ENCODE measurements around the gene SH3PXD2A. TPM values are rescaled to one million over a fixed set of nuclear protein-coding genes. Genes with fewer than 3 reads are reported as not detected.

Gene SH3PXD2A
- total RNA-seq, 2 experiments from 2014 or later: 12.4 to 14.5 TPM

GRCh38 chr10:103695584-103696005 lies 159.8 kb downstream of the SH3PXD2A start:
- CTCF ChIA-PET: interaction anchor here (1.5 to 4.0 kb wide), 3 partner anchors 7 to 153 kb away, joined by 5 to 42 read pairs (median 8); no protein-coding TSS in a partner anchor
- DNase-seq: no peak
- H3K9me3 Mint-ChIP-seq (ENCODE audit: low read depth): no peaks in the 10 kb centered on the region
- no peaks in the 10 kb centered on the region for H3K36me3 Mint-ChIP-seq
- ATAC-seq: no peak
- no peaks in the 10 kb centered on the region for H3K27me3 Mint-ChIP-seq
- H3K4me1 Mint-ChIP-seq: peaks cover 47% of the 10 kb centered on the region
- no peak overlapping the region for H3K27ac Mint-ChIP-seq
- no peak overlapping the region for H3K4me3 Mint-ChIP-seq

- CTCF ChIA-PET: interaction anchor here (0.6 to 4.0 kb wide), 7 partner anchors 8 to 328 kb away, joined by 3 to 42 read pairs (median 6); no protein-coding TSS in a partner anchor
- Mint-ChIP-seq H3K4me3 (peak overlapping the region; percentile 80), H3K36me3 (no peaks in the 10 kb centered on the region), H3K9me3 (ENCODE audit: low read depth) (no peaks in the 10 kb centered on the region), H3K27me3 (no peaks in the 10 kb centered on the region), H3K4me1 (peaks cover 47% of the 10 kb centered on the region), H3K27ac (peak overlapping the region; percentile 72)
- ATAC-seq: no peak
- no peak for DNase-seq
These were observed 161.6 kb downstream of the SH3PXD2A start for GRCh38 chr10:103693812-103694205.

GRCh38 chr10:103692952-103693811 lies 162.2 kb downstream of the SH3PXD2A start:
- CTCF ChIA-PET: interaction anchor here (0.9 to 2.5 kb wide), 5 partner anchors 10 to 109 kb away, joined by 3 to 8 read pairs (median 6); no protein-coding TSS in a partner anchor

GRCh38 chr10:103692436-103692951 lies 162.9 kb downstream of the SH3PXD2A start:
- H3K27me3 Mint-ChIP-seq: peaks cover 2% of the 10 kb centered on the region
- H3K4me3 Mint-ChIP-seq: peak overlapping the region; percentile 60
- ATAC-seq (no peak), DNase-seq (no peak)
- no peak overlapping the region for H3K27ac Mint-ChIP-seq
- H3K9me3 Mint-ChIP-seq (ENCODE audit: low read depth): no peaks in the 10 kb centered on the region
- H3K4me1 Mint-ChIP-seq: peaks cover 47% of the 10 kb centered on the region
- no peaks in the 10 kb centered on the region for H3K36me3 Mint-ChIP-seq
- CTCF ChIA-PET: no interaction called here

More at GRCh38 chr10:103692952-103693811, 162.2 kb downstream of the SH3PXD2A start:
- ATAC-seq: peak; percentile 50
- Mint-ChIP-seq H3K27ac (peak overlapping the region; percentile 72), H3K27me3 (peaks cover 2% of the 10 kb centered on the region), H3K4me1 (peaks cover 47% of the 10 kb centered on the region), H3K4me3 (peak overlapping the region; percentile 80), H3K36me3 (no peaks in the 10 kb centered on the region), H3K9me3 (ENCODE audit: low read depth) (no peaks in the 10 kb centered on the region)
- DNase-seq: peak; percentile 64

GRCh38 chr10:103691723-103692435 lies 163.5 kb downstream of the SH3PXD2A start:
- Mint-ChIP-seq H3K4me3 (peak overlapping the region; percentile 46), H3K27me3 (peaks cover 2% of the 10 kb centered on the region), H3K36me3 (no peaks in the 10 kb centered on the region), H3K9me3 (ENCODE audit: low read depth) (no peaks in the 10 kb centered on the region), H3K27ac (no peak overlapping the region), H3K4me1 (peaks cover 44% of the 10 kb centered on the region)
- CTCF ChIA-PET: no interaction called here
- no peak for DNase-seq
- no peak for ATAC-seq

- no peak for DNase-seq
- peak overlapping the region; percentile 46 for H3K4me3 Mint-ChIP-seq
- H3K4me1 Mint-ChIP-seq: peaks cover 39% of the 10 kb centered on the region
- H3K27me3 Mint-ChIP-seq: peaks cover 2% of the 10 kb centered on the region
- no peak for ATAC-seq
- H3K9me3 Mint-ChIP-seq (ENCODE audit: low read depth): no peaks in the 10 kb centered on the region
- no peaks in the 10 kb centered on the region for H3K36me3 Mint-ChIP-seq
- CTCF ChIA-PET: interaction anchor here (2.1 to 2.6 kb wide), 2 partner anchors 12 to 86 kb away, joined by 7 to 12 read pairs; no protein-coding TSS in a partner anchor
- no peak overlapping the region for H3K27ac Mint-ChIP-seq
These were observed 164.1 kb downstream of the SH3PXD2A start for GRCh38 chr10:103691267-103691666.

- H3K9me3 Mint-ChIP-seq (ENCODE audit: low read depth): no peaks in the 10 kb centered on the region
- H3K4me3 Mint-ChIP-seq: no peak overlapping the region
- DNase-seq: no peak
- peaks cover 29% of the 10 kb centered on the region for H3K4me1 Mint-ChIP-seq
- H3K27ac Mint-ChIP-seq: peak overlapping the region; percentile 40
- H3K27me3 Mint-ChIP-seq: peaks cover 2% of the 10 kb centered on the region
- CTCF ChIA-PET: interaction anchor here (0.7 to 2.6 kb wide), 5 partner anchors 8 to 85 kb away, joined by 3 to 12 read pairs (median 5); no protein-coding TSS in a partner anchor
- no peaks in the 10 kb centered on the region for H3K36me3 Mint-ChIP-seq
- ATAC-seq: no peak
These were observed 165.1 kb downstream of the SH3PXD2A start for GRCh38 chr10:103690281-103690680.

GRCh38 chr10:103688491-103688890 lies 166.9 kb downstream of the SH3PXD2A start:
- DNase-seq: no peak
- CTCF ChIA-PET: interaction anchor here (1.1 to 5.5 kb wide), 3 partner anchors 49 to 89 kb away, joined by 3 to 72 read pairs (median 3); no protein-coding TSS in a partner anchor

GRCh38 chr10:103687718-103688117 lies 167.7 kb downstream of the SH3PXD2A start:
- H3K4me3 Mint-ChIP-seq: no peak overlapping the region
- H3K36me3 Mint-ChIP-seq: no peaks in the 10 kb centered on the region
- no peak for DNase-seq
- no peak overlapping the region for H3K27ac Mint-ChIP-seq
- no peaks in the 10 kb centered on the region for H3K9me3 Mint-ChIP-seq (ENCODE audit: low read depth)
- CTCF ChIA-PET: interaction anchor here (1.1 to 5.5 kb wide), 9 partner anchors 8 to 103 kb away, joined by 3 to 72 read pairs (median 16); no protein-coding TSS in a partner anchor
- no peak for ATAC-seq
- H3K27me3 Mint-ChIP-seq: peaks cover 2% of the 10 kb centered on the region
- peaks cover 13% of the 10 kb centered on the region for H3K4me1 Mint-ChIP-seq

More at GRCh38 chr10:103688491-103688890, 166.9 kb downstream of the SH3PXD2A start:
- Mint-ChIP-seq H3K27me3 (peaks cover 2% of the 10 kb centered on the region), H3K4me3 (no peak overlapping the region), H3K27ac (no peak overlapping the region), H3K9me3 (ENCODE audit: low read depth) (no peaks in the 10 kb centered on the region), H3K36me3 (no peaks in the 10 kb centered on the region), H3K4me1 (peaks cover 15% of the 10 kb centered on the region)
- no peak for ATAC-seq

GRCh38 chr10:103687172-103687571 lies 168.2 kb downstream of the SH3PXD2A start:
- DNase-seq: no peak
- CTCF ChIA-PET: interaction anchor here (0.8 to 5.5 kb wide), 19 partner anchors 9 to 199 kb away, joined by 3 to 72 read pairs (median 13); no protein-coding TSS in a partner anchor
- H3K27ac Mint-ChIP-seq: no peak overlapping the region
- no peak for ATAC-seq
- no peak overlapping the region for H3K4me3 Mint-ChIP-seq
- no peaks in the 10 kb centered on the region for H3K9me3 Mint-ChIP-seq (ENCODE audit: low read depth)
- peaks cover 2% of the 10 kb centered on the region for H3K27me3 Mint-ChIP-seq
- H3K36me3 Mint-ChIP-seq: no peaks in the 10 kb centered on the region
- peaks cover 9% of the 10 kb centered on the region for H3K4me1 Mint-ChIP-seq

- Mint-ChIP-seq H3K27me3 (peaks cover 2% of the 10 kb centered on the region), H3K27ac (no peak overlapping the region), H3K9me3 (ENCODE audit: low read depth) (no peaks in the 10 kb centered on the region), H3K4me3 (no peak overlapping the region), H3K36me3 (no peaks in the 10 kb centered on the region), H3K4me1 (peaks cover 2% of the 10 kb centered on the region)
- CTCF ChIA-PET: interaction anchor here (0.8 to 5.5 kb wide), 50 partner anchors 8 to 270 kb away, joined by 3 to 72 read pairs (median 4); partner anchors contain the start of gene SH3PXD2A
- DNase-seq (peak; percentile 82), ATAC-seq (peak; percentile 86)
These were observed 169.3 kb downstream of the SH3PXD2A start for GRCh38 chr10:103685880-103686669.

- Mint-ChIP-seq H3K36me3 (no peaks in the 10 kb centered on the region), H3K27ac (no peak overlapping the region), H3K9me3 (ENCODE audit: low read depth) (no peaks in the 10 kb centered on the region), H3K4me1 (peaks cover 7% of the 10 kb centered on the region), H3K4me3 (no peak overlapping the region), H3K27me3 (peaks cover 2% of the 10 kb centered on the region)
- CTCF ChIA-PET: interaction anchor here (3.9 to 5.5 kb wide), 3 partner anchors 12 to 80 kb away, joined by 29 to 72 read pairs (median 42); no protein-coding TSS in a partner anchor
- no peak for DNase-seq
- no peak for ATAC-seq
These were observed 171.5 kb downstream of the SH3PXD2A start for GRCh38 chr10:103683851-103684250.

Measured in activated CD8-positive, alpha-beta memory T cell treated with anti-CD3 and anti-CD28 coated beads, Interleukin-2, amount 10 ng/mL, durations not matched to agents 7 days and 5 days (primary cell).